ENCODE data around the gene TCTN1. TPM values are rescaled to one million over a fixed set of nuclear protein-coding genes. Genes with fewer than 3 reads are reported as not detected.

Gene TCTN1
- total and polyA plus RNA-seq, 2 of the 13 experiments (the other 11 are each of a cell fraction or from before 2014, with no cell fraction given), result 13.6 to 16.0 TPM

GRCh38 chr12:110613771-110614684, at the start of gene TCTN1 (continued):
- TF ChIP-seq ZNF318 (CRISPR knock-in tag; IDR thresholded peaks at IDR 0.05) (no peak; the same call in 1 of the 2 replicates), NFE2L2 (IDR thresholded peaks at IDR 0.05; ENCODE audit: low read length) (no peak), HOXA7 (CRISPR knock-in tag; IDR thresholded peaks at IDR 0.05) (no peak), ZNF124 (CRISPR knock-in tag; IDR thresholded peaks at IDR 0.05) (no peak), ZNF337 (CRISPR knock-in tag; IDR thresholded peaks at IDR 0.05; ENCODE audit: borderline replicate concordance, low read depth) (no peak), MAF1 (CRISPR knock-in tag; IDR thresholded peaks at IDR 0.05; ENCODE audit: borderline replicate concordance) (peak; percentile 76; the same call in 1 of the 2 replicates), ZNF629 (CRISPR knock-in tag; conservative IDR thresholded peaks at IDR 0.05) (no peak), CENPBD1 (CRISPR knock-in tag; IDR thresholded peaks at IDR 0.05; ENCODE audit: borderline replicate concordance, low read depth) (no peak), ZNF496 (CRISPR knock-in tag; IDR thresholded peaks at IDR 0.05; ENCODE audit: insufficient replicate concordance) (no peak), NFAT5 (CRISPR knock-in tag; IDR thresholded peaks at IDR 0.05) (peak; percentile 53; the same call in 1 of the 2 replicates), ZFP36L2 (CRISPR knock-in tag; IDR thresholded peaks at IDR 0.05) (no peak; the same call in 1 of the 2 replicates), NR2F6 (IDR thresholded peaks at IDR 0.05) (no peak), NR2F6 (CRISPR knock-in tag; IDR thresholded peaks at IDR 0.05) (no peak; the same call in 1 of the 2 replicates), ZSCAN9 (CRISPR knock-in tag; IDR thresholded peaks at IDR 0.05; ENCODE audit: borderline replicate concordance) (peak; percentile 31; the same call in 1 of the 2 replicates)
